ENCODE results near the gene ARMH4.

The ARMH4 gene

GRCh38 chr14:58098507-58098906 is 53.5 kb downstream of the ARMH4 start:
- DNase-seq (ENCODE audit: low read depth), result no peak

- DNase-seq (ENCODE audit: low read depth), result no peak
These were observed 55.3 kb downstream of the ARMH4 start for GRCh38 chr14:58096731-58097130.

GRCh38 chr14:58091883-58092630 is 60.0 kb downstream of the ARMH4 start:
- no peak for DNase-seq (ENCODE audit: low read depth)

GRCh38 chr14:58089612-58090011 is 62.4 kb downstream of the ARMH4 start:
- no peak for DNase-seq (ENCODE audit: low read depth)

- no peak for DNase-seq (ENCODE audit: low read depth)
These were observed 63.1 kb downstream of the ARMH4 start for GRCh38 chr14:58088961-58089360.

DNA sequence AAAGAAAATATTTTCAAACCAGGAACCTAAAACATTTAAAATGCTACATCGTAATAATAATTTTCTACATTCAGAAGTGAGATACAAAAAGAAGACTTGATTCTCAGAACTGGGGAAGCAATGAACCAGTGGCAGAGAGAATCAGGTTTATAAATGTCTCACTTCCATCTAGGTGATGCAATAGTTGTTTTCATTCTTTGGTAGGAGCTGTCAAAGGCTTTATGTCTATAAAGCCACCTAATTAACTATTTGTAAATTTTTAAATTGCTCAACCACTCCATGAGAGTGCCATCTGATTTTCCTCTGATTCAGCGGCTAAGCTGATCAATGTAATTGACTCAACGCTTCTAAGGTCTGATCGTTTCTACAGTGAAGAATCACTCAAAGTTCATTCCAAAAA is 66.1 kb downstream of the ARMH4 start:
- DNase-seq (ENCODE audit: low read depth), result no peak

DNA sequence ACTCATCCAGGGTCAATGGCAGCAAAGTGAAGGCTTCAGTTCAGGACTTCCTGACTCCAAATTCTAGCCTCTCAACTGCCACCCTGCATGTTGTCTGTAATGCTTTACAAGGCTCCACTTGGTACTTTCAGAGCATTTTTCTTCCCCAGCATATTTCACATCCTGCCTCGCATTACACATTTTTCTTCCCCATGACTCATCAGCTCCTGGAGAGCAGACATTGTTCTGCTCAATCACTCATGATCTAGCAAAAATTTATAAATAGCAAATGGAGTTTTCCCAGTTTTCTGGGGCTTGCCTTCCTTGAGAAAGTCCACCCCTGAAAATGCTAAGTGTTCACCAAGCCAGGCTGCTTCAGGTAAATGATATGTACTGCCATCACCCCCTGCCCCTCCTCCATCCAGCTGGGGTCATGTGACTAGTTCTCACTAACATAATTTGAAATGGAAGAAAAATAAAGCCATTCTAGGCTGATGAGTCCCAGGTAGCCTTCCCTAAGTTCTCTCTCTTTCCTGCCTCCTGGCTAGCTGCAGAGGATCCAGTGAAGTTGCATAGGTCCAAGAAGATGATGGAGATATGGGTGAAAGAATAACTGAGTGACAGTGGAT is 69.4 kb downstream of the ARMH4 start:
- DNase-seq (ENCODE audit: low read depth), result no peak

GRCh38 chr14:58082011-58082410 is 70.0 kb downstream of the ARMH4 start:
- no peak for DNase-seq (ENCODE audit: low read depth)

DNA sequence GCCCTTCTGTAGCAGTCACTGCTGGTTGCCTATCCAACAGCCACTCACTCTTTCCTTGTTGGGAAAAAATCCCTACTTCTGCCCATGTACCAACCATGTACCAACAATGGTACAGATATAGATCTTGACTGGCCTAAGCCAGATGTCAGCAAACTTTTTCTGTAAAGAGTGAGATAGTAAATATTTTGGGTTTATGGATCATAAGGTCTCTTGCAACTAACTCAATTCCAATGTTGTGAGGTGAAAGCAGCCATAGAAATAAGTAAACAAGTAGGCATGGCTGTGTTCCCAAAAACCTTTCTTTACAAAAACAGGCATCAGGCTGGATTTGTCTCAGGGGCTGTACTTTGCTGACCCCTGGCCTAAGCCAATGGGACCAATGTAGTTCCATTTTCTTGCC is 73.5 kb downstream of the ARMH4 start:
- DNase-seq (ENCODE audit: low read depth), result no peak

GRCh38 chr14:58078068-58078467 is 73.9 kb downstream of the ARMH4 start:
- no peak for DNase-seq (ENCODE audit: low read depth)

DNA sequence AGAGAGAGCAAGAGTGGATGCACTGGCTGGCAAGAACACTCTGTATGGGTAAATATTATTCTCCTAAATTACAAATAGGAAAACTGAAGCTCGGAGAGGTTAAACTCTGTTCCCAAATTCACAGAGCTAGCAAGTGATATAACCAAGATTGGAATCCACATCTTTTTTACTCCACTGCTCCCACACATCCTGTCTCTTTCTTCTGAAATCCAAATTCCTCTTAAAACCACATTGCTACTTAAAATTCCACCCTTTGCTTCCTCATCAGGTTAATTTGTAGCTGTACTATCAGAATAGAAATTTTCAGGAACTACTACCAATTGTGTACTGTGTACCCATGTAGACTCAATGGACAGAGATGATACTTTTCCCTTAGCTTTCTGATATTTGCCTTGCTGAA is 74.4 kb downstream of the ARMH4 start:
- DNase-seq (ENCODE audit: low read depth), result no peak

DNA sequence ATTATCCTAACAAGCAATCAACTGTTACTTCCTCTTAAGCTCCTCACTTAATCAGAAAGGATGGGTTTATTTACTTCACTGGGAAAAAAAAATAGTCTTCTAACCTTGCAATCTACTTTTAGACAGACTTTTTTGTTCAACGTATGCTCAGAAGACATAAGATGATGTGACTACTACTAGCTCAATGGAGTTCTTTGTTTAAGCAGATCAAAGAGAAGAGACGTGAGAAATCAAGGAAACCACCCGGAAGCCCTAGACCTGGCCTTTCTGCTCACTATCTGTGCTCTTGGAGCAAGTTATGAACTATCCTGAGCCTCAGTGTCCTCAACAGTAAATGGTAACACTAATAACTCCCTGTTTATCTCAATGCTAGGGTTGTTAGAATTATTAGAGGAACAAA is 78.5 kb downstream of the ARMH4 start:
- DNase-seq (ENCODE audit: low read depth), result no peak

GRCh38 chr14:58072288-58073071 is 79.5 kb downstream of the ARMH4 start:
- DNase-seq (ENCODE audit: low read depth), result peak; percentile 32

- DNase-seq (ENCODE audit: low read depth), result no peak
These were observed 80.7 kb downstream of the ARMH4 start for GRCh38 chr14:58071341-58071740.

DNA sequence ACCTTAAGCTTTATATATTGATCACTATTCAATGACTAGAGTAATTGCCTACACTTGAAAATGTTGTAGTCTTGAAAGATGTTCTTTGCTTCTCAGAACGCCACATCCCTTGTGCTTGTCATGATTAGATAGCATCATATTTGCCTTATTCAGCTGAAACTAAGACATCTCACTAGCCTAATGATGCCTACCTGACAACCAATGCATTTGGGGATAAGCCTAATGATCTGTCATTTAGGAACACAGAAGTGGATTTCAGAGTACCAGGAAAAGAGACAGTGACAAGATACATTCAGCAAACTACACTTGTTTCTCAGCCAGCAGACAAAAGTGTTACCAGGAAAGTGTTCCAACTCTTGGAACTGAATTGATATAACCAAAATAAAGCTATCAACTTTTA is 83.7 kb downstream of the ARMH4 start:
- DNase-seq (ENCODE audit: low read depth), result no peak

DNA sequence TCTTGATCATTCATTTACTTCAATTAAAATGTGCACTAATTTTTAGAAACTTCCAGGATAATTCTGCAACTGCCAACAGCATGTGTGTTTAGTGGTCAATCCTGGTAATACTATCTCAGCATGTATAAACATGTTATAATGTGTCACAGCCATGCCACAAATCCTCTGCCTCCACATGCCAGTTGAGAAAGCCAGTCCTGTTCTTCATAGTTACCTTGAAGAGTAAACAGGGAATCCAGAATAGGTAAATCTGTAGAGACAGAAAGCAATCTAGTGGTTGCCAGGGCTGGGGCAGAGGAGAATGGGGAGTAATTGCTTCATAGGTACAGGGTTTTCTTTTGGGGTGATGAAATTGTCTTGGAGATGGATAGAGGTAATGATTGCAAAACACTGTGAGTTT is 85.9 kb downstream of the ARMH4 start:
- DNase-seq (ENCODE audit: low read depth), result no peak

DNA sequence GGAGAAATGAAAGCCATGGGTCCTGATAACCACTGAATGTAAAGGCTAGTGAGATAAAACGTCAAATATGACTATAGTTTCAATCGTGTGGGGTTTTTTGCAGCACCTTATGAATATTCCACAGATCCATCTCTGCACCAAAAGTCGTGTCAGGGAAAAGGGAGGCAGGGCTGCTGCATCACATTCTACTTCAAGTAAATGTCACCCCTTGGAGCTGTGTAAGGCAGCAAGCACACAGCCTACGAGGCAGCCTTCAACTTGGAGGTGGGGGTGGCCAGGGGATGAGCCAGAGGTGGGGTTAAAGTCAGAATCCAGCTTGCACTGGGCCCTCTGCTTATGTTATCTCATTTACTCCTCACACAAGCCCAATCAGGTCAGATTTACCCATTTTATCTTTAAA is 90.4 kb downstream of the ARMH4 start:
- no peak for DNase-seq (ENCODE audit: low read depth)

DNA sequence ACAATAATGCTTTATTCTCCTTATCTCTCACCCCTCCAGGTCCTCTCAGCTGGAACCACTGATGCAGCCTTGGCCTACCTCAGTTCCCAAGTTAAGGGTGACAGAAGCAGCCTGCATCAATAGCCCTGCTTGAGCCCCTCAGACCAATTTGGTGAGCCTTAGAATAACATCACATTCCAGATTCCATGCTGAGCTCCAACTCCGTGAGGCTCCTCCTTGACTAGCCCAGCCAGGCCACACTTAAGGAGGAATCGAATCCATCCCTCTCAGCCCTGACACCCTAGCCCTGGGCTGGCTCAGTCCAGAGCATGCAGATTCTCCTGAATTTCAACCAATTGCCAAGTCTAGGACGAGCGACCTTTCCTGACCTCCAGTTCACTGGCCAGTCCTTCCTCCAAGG is 91.1 kb downstream of the ARMH4 start:
- no peak for DNase-seq (ENCODE audit: low read depth)

DNA sequence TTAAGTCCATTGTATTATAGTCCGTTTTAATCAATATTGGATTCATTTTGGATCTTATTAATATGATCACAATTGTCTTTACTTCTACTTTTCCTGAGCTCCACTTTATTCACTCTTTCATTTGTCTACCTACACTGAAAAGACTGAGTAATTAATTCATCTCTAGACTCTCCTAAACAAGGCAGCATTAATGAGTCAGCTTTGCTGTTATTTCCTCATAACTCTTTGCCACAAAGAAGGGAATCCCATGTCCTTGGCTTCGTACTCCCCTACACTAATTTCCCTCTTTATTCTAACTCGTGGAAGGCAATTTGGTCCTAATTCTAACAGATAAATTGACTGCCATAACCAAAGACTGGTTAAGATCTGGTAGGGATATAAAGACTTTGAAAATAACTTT is 91.9 kb downstream of the ARMH4 start:
- no peak for DNase-seq (ENCODE audit: low read depth)

GRCh38 chr14:58059126-58059525 is 92.9 kb downstream of the ARMH4 start:
- DNase-seq (ENCODE audit: low read depth), result no peak

DNA sequence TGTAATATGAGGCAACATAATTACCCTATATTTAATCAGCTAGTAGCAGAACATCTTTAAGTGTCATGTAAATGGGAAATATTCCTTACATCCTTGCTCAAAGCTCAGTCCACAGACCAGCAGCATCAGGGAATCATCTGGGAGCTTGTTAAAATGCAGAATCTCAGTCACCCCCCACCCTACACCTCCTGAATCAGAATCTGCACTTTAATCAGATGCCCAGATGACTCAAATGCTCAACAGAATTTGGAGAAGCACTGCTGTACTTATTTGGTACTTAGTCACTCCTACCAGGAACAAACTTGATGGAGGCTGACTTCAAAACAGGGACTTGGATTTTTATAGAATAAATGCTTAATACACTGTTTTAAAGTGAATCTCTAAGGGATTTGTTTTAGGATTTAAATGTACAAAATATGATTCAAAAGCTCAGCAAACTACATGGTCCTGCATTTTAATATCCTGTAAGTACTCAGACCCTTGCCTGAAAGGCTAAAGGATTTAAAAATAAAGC is 96.5 kb downstream of the ARMH4 start:
- DNase-seq (ENCODE audit: low read depth), result no peak

GRCh38 chr14:58054100-58054499 is 97.9 kb downstream of the ARMH4 start:
- DNase-seq (ENCODE audit: low read depth), result no peak

GRCh38 chr14:58048219-58048618 is 103.8 kb downstream of the ARMH4 start:
- no peak for DNase-seq (ENCODE audit: low read depth)

Data from activated T-cell treated with anti-CD3 and anti-CD28 coated beads for 24 hours (primary cell).